Camera-type eye (tissue), 1 donor: ENCODE results near the gene ANKRD37. TPM values are rescaled to one million over a fixed set of nuclear protein-coding genes. Genes with fewer than 3 reads are reported as not detected.

Experiments
- total RNA-seq: library from RNA; depleted of rRNA; stranded (reverse); fragments of >200 nt; gene quantifications from one replicate; pipeline ENCODE4 v1.2.3, GENCODE V29; 2014

ANKRD37 gene
- 71.8 TPM for total RNA-seq

GRCh38 chr4:185396724-185397385, at the start of gene ANKRD37:
Gene ANKRD37 (plus strand): TSS chr4:185396841. CDS start chr4:185396924, 83 bp downstream.

GRCh38 chr4:185395238-185395955, 1.2 kb upstream of the ANKRD37 start, which contains the start of gene LRP2BP:
Gene LRP2BP (minus strand): TSS chr4:185395924. CDS start chr4:185378186, 17,738 bp downstream.

GRCh38 chr4:185425647-185426352, 29.2 kb downstream of the ANKRD37 start, which contains the start of gene UFSP2:
Gene UFSP2 (minus strand): TSS chr4:185425964. CDS start chr4:185425868, 96 bp downstream.

Other genes starting within 250 kb of the ANKRD37 start
- gene CFAP97, start 192.8 kb upstream of the ANKRD37 start, total RNA-seq = 52.4 TPM
- gene SNX25, start 187.2 kb upstream of the ANKRD37 start, total RNA-seq = 56.1 TPM
- gene LRP2BP, start 917 bp upstream of the ANKRD37 start, total RNA-seq = 9.7 TPM
- 60.0 TPM for gene UFSP2, start 29.1 kb downstream of the ANKRD37 start, total RNA-seq
- 3.7 TPM for gene CCDC110, start 74.9 kb downstream of the ANKRD37 start, total RNA-seq
- gene PDLIM3, start 138.7 kb downstream of the ANKRD37 start, total RNA-seq = 128 TPM